Transverse colon (tissue), 4 donors: Measurements from ENCODE around the gene MED20. TPM values are rescaled to one million over a fixed set of nuclear protein-coding genes. Genes with fewer than 3 reads are reported as not detected.

Experiments
- DNase-seq: peaks from one replicate; pipeline ENCODE4 v3.0.0-alpha.2; 2019
- H3K27ac ChIP-seq, 4 donors: fragments of 200-600 bp; sonication (generic); 2 replicates each; pipeline ENCODE4 v1.5.1; 2016 to 2018; ENCODE audit warnings: inconsistent platforms in 4 of 4
- H3K27me3 ChIP-seq: fragments of 200-600 bp; sonication (generic); 2 replicates; pipeline ENCODE4 v1.5.1; 2017; ENCODE audit warnings: inconsistent platforms
- H3K36me3 ChIP-seq, 4 donors: fragments of 200-600 bp; sonication (generic); 2 replicates each; pipeline ENCODE4 v1.5.1; 2017 to 2019; ENCODE audit warnings: inconsistent platforms in 4 of 4
- H3K4me1 ChIP-seq, 4 donors: fragments of 200-600 bp; sonication (generic); 2 replicates each; pipeline ENCODE4 v1.5.1; 2017 to 2020; ENCODE audit warnings: inconsistent platforms in 4 of 4
- H3K4me3 ChIP-seq, 4 donors: fragments of 200-600 bp; sonication (generic); 1 replicate in 1 of 4; 2 replicates in 3 of 4; pipeline versions ENCODE4 v1.5.1 to v1.6.1; 2017 to 2019; ENCODE audit warnings: inconsistent platforms in 4 of 4
- H3K9me3 ChIP-seq, 2 donors: fragments of 200-600 bp; sonication (generic); 2 replicates each; pipeline ENCODE4 v1.5.1; 2017 to 2019; ENCODE audit warnings: inconsistent platforms in 2 of 2
- EP300 ChIP-seq: sonication (generic); formaldehyde crosslinking; IDR thresholded peaks from one replicate; pipeline ENCODE4 v1.6.1; 2017; ENCODE audit warnings: antibody characterized with exemption, low read depth
- POLR2A ChIP-seq: fragments of 450-650 bp; IDR thresholded peaks from one replicate; pipeline ENCODE4 v1.6.1; 2016; ENCODE audit warnings: antibody characterized with exemption, mild to moderate bottlenecking, moderate library complexity
- POLR2AphosphoS5 ChIP-seq, 3 donors: sonication (generic); formaldehyde crosslinking; IDR thresholded peaks; one replicate each; pipeline ENCODE4 v1.6.1; 2016; ENCODE audit warnings: antibody characterized with exemption in 3 of 3
- WGBS, 2 donors: methylation state at CpG; one replicate each; pipeline ENCODE4 v1.1.5; 2018; ENCODE audit warnings: low coverage in 1 of 2; 5-methylcytosine and 5-hydroxymethylcytosine counted together
- in situ Hi-C, 4 donors: fragments of 200-750 bp; cut with MboI; loops; one replicate each; pipeline versions ENCODE4 v1.15.0 to v1.15.1; 2017; ENCODE audit warnings: low sequenced_read_pairs in 3 of 4, low pct_ligation_motif_present in 1 of 4, low pct_unique_long_range_greater_than_20kb in 1 of 4
- intact Hi-C: fragments of 100-400 bp; cut with DNase I; formaldehyde crosslinking; loops from one replicate; pipeline ENCODE4 v1.15.1; 2023; ENCODE audit warnings: low total_unique reads
- total RNA-seq, 4 donors: library from RNA; depleted of rRNA; stranded (reverse); fragments of >200 nt; gene quantifications; one replicate each; pipeline ENCODE4 v1.1.0, GENCODE V29; 2016
- TF ChIP-seq, protein P1 (sequence below), 5 experiments: fragments of 200-600 bp in 3 of 5; fragments of 450-650 bp in 2 of 5; sonication (generic) in 3 of 5; IDR thresholded peaks; 1 replicate in 2 of 5; 2 replicates in 3 of 5; pipeline ENCODE4 v1.5.1; 2016 to 2017; ENCODE audit warnings: antibody characterized with exemption in 5 of 5, inconsistent platforms in 3 of 5, mild to moderate bottlenecking in 2 of 5, moderate library complexity in 1 of 5

The MED20 gene
- total RNA-seq, 4 donors from 2014 or later: 15.4 to 25.7 (median 18.5) TPM

DNA sequence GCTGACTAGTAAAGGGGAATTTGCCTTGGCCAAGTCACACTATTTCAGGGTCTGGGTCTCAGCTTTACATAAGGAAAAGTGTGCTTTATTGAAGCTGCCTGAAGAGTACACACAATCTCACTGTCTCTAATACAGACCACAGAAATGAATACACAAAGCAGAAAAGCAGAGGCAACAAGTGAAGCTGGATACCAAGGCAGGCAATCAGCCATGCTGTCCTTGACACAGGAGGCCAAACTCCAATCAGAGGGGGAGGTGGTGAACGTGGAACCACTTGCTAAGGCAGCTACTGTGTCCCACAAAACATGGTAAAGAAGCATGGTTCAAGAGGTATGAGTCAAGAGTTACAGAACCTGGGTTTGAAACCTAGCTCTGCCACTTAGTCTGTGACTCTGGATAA, 42.4 kb upstream of the MED20 start:
- H3K27me3 ChIP-seq: no peaks in the 10 kb centered on the region
- WGBS, 2 donors: 46% methylated on average over 1 of the region's 1 CpG; no CpG with 5 or more reads in 1 of the 2 donors
- H3K27ac ChIP-seq: no peak overlapping the region
- H3K36me3 ChIP-seq: no peaks in the 10 kb centered on the region
- H3K4me3 ChIP-seq: no peak overlapping the region
- no peaks in the 10 kb centered on the region for H3K4me1 ChIP-seq
- in situ Hi-C loops (no loop called here), intact Hi-C loops (no loop called here)
- no peaks in the 10 kb centered on the region for H3K9me3 ChIP-seq
- TF ChIP-seq POLR2AphosphoS5 (IDR thresholded peaks at IDR 0.05) (no peak), EP300 (no peak), POLR2A (no peak)
- TF ChIP-seq, protein P1, sequence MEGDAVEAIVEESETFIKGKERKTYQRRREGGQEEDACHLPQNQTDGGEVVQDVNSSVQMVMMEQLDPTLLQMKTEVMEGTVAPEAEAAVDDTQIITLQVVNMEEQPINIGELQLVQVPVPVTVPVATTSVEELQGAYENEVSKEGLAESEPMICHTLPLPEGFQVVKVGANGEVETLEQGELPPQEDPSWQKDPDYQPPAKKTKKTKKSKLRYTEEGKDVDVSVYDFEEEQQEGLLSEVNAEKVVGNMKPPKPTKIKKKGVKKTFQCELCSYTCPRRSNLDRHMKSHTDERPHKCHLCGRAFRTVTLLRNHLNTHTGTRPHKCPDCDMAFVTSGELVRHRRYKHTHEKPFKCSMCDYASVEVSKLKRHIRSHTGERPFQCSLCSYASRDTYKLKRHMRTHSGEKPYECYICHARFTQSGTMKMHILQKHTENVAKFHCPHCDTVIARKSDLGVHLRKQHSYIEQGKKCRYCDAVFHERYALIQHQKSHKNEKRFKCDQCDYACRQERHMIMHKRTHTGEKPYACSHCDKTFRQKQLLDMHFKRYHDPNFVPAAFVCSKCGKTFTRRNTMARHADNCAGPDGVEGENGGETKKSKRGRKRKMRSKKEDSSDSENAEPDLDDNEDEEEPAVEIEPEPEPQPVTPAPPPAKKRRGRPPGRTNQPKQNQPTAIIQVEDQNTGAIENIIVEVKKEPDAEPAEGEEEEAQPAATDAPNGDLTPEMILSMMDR (IDR thresholded peaks at IDR 0.05): no peak
- no peak for DNase-seq

GRCh38 chr6:41960028-41960427, 39.1 kb upstream of the MED20 start:
- H3K36me3 ChIP-seq: no peaks in the 10 kb centered on the region
- 92 to 94% methylated on average over 4 of the region's 4 CpGs for WGBS, 2 donors
- H3K27me3 ChIP-seq: no peaks in the 10 kb centered on the region
- in situ Hi-C loops: no loop called here
- H3K4me3 ChIP-seq: no peak overlapping the region
- H3K27ac ChIP-seq: no peak overlapping the region
- DNase-seq: no peak
- no peaks in the 10 kb centered on the region for H3K4me1 ChIP-seq
- TF ChIP-seq, protein P1 (IDR thresholded peaks at IDR 0.05): no peak
- TF ChIP-seq EP300 (no peak), POLR2A (no peak), POLR2AphosphoS5 (IDR thresholded peaks at IDR 0.05) (no peak)
- no peaks in the 10 kb centered on the region for H3K9me3 ChIP-seq
- intact Hi-C loops: no loop called here

DNA sequence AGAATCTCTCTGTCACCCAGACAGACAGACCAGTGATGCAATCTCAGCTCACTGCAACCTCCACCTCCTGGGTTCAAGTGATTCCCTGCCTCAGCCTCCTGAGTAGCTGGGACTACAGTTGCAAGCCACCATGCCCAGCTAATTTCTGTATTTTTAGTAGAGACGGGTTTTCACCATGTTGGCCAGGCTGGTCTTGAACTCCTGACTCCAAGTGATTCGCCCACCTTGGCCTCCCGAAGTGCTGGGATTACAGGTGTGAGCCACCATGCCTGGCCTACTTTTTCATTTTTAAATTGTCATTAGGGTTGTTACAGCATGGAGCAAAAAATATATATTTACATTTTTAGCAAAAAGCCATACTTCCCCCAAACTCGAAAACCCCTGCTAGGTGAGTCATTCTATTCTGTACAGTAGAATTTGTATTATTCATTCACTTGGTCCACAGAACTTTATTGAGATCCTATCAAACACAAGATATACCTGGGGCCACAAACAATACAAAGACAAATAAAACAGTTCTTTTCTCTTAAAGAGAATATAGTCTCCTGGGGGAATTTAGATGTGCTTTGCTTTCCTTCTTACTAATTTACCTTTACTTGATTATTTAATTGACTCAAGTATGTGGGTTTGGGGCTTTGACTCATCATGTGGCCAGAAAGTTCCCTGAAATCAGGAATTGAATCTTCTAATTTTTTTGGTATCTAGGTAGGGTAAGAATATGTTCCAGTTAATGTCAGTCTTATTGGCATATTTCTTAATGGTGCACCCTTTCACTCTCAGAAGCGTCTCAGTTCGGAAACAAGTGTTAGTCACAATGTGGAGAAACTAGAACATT, 37.3 kb upstream of the MED20 start:
- Histone ChIP-seq H3K9me3 (no peaks in the 10 kb centered on the region), H3K27me3 (no peaks in the 10 kb centered on the region), H3K4me1 (no peaks in the 10 kb centered on the region), H3K27ac (no peak overlapping the region), H3K4me3 (no peak overlapping the region), H3K36me3 (no peaks in the 10 kb centered on the region)
- DNase-seq: no peak
- WGBS, 2 donors: 83 to 93% methylated on average over 5 to 6 of the region's 6 CpGs
- in situ Hi-C loops: no loop called here
- TF ChIP-seq POLR2AphosphoS5 (IDR thresholded peaks at IDR 0.05): no peak
- TF ChIP-seq, protein P1 (IDR thresholded peaks at IDR 0.05): no peak
- TF ChIP-seq EP300: no peak
- TF ChIP-seq POLR2A: no peak
- intact Hi-C loops: no loop called here

DNA sequence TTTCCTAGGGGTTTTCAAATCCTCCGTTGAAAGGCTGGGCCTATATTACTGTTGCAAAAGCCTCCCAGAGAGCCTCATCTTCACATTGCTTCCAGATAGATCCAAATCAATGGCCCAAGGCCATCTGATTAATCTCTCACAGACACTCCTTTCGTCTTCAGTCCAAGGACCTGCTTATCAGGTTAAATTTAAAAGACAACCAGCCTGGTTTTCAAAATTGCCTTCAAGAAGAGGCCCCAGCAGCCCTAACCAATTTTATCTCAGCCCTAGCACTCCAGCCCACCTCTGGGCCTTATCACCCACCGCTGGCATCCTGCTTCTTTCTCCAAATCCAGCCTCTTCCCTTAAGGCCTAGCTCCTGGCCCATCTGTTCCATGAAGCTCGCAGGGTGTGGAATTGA, 36.2 kb upstream of the MED20 start:
- Histone ChIP-seq H3K27me3 (no peaks in the 10 kb centered on the region), H3K36me3 (no peaks in the 10 kb centered on the region), H3K4me1 (no peaks in the 10 kb centered on the region), H3K27ac (no peak overlapping the region), H3K9me3 (no peaks in the 10 kb centered on the region), H3K4me3 (no peak overlapping the region)
- no peak for DNase-seq
- WGBS, 2 donors: 87 to 91% methylated on average over 3 to 4 of the region's 4 CpGs
- TF ChIP-seq, protein P1 (IDR thresholded peaks at IDR 0.05): no peak
- TF ChIP-seq POLR2AphosphoS5 (IDR thresholded peaks at IDR 0.05) (no peak), EP300 (no peak), POLR2A (no peak)
- in situ Hi-C loops (no loop called here), intact Hi-C loops (no loop called here)
